Smooth muscle cell (in vitro differentiated cells): ENCODE results near the gene MACF1. TPM values are rescaled to one million over a fixed set of nuclear protein-coding genes. Genes with fewer than 3 reads are reported as not detected.
A peak's percentile ranks its signal among the peaks of the same experiment; 100 is the strongest.

ENCODE experiments used
- DNase-seq: peaks from one replicate; lab custom pipeline; 2025; ENCODE audit not compliant: unreplicated experiment; lab: John Stamatoyannopoulos, UW
- H2AFZ ChIP-seq: fragments of 200-600 bp; sonication (generic); 2 replicates; pipeline ENCODE4 v1.6.0; 2016; ENCODE audit warnings: antibody characterized with exemption, low read depth, mild to moderate bottlenecking
- H3F3A ChIP-seq: fragments of 200-600 bp; sonication (generic); 2 replicates; pipeline ENCODE4 v1.6.0; 2017; ENCODE audit warnings: antibody characterized with exemption, low read depth
- H3K27ac ChIP-seq: fragments of 200-600 bp; sonication (generic); 2 replicates; pipeline ENCODE4 v1.5.1; 2016; ENCODE audit warnings: low read depth, mild to moderate bottlenecking
- H3K27me3 ChIP-seq: fragments of 200-600 bp; sonication (generic); 2 replicates; pipeline ENCODE4 v1.6.1; 2016; ENCODE audit warnings: low read depth, mild to moderate bottlenecking
- H3K36me3 ChIP-seq: fragments of 200-600 bp; sonication (generic); 2 replicates; pipeline ENCODE4 v1.5.1; 2016; ENCODE audit warnings: low read depth
- H3K4me1 ChIP-seq: fragments of 200-600 bp; sonication (generic); 2 replicates; pipeline ENCODE4 v1.5.1; 2016; ENCODE audit warnings: low read depth
- H3K4me2 ChIP-seq: fragments of 200-600 bp; sonication (generic); 2 replicates; pipeline ENCODE4 v1.6.0; 2016; ENCODE audit warnings: mild to moderate bottlenecking
- H3K4me3 ChIP-seq: fragments of 200-600 bp; sonication (generic); 2 replicates; pipeline ENCODE4 v1.5.1; 2016; ENCODE audit warnings: mild to moderate bottlenecking
- H3K79me2 ChIP-seq: fragments of 200-600 bp; sonication (generic); 2 replicates; pipeline ENCODE4 v1.6.0; 2016; ENCODE audit warnings: low read depth, mild to moderate bottlenecking
- H3K9ac ChIP-seq: fragments of 200-600 bp; sonication (generic); 2 replicates; pipeline ENCODE4 v1.6.0; 2016; ENCODE audit warnings: low read depth
- H3K9me3 ChIP-seq: fragments of 200-600 bp; sonication (generic); replicated peaks from 2 replicates; pipeline ENCODE4 v1.5.1; 2016; ENCODE audit warnings: low read depth
- H4K20me1 ChIP-seq: fragments of 200-600 bp; sonication (generic); 2 replicates; pipeline ENCODE4 v1.6.0; 2016; ENCODE audit warnings: low read depth
- WGBS: methylation state at CpG from one replicate; pipeline ENCODE4 v1.1.7; 2016; ENCODE audit warnings: low lambda C conversion rate; 5-methylcytosine and 5-hydroxymethylcytosine counted together
- polyA plus RNA-seq: library from polyadenylated mRNA; unstranded; fragments of >200 nt; fragmentation: Nextera tagmentation; extraction: Ambion mirVana; gene quantifications from 2 replicates; pipeline ENCODE4 v1.2.1, GENCODE V29; 2016
- total RNA-seq: library from RNA; depleted of rRNA; stranded (reverse); fragments of >200 nt; gene quantifications from 2 replicates; pipeline ENCODE4 v1.2.3, GENCODE V29; 2014
- TF ChIP-seq, protein P1 (sequence below): fragments of 200-600 bp; sonication (generic); IDR thresholded peaks from 2 replicates; pipeline ENCODE4 v1.5.1; 2017; ENCODE audit warnings: borderline replicate concordance, mild to moderate bottlenecking, antibody characterized with exemption; ENCODE audit not compliant: insufficient read depth, poor library complexity, severe bottlenecking

Gene MACF1
- total and polyA plus RNA-seq, 2 experiments from 2014 or later = 36.9 to 195 TPM

DNA sequence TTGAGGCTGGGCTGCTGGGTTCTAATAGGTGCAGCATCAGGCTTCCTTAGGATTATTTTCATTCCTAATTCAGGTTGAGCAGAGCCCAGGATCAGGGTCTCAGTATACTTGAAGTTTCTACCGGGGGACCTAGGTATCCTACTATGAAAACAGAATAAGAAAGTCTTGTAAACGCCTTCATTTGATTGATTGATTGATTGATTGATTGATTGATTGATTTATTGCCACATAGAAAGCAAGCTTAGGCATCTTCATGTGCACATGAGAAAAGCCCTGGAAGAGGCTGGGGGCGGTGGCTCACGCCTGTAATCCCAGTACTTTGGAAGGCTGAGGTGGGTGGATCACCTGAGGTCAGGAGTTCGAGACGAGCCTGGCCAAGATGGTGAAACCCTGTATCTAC, 189.6 kb downstream of the MACF1 start:
- Histone ChIP-seq H3K9ac (no peak overlapping the region), H3K27ac (no peak overlapping the region), H3K36me3 (no peaks in the 10 kb centered on the region), H3F3A (peaks cover 58% of the 10 kb centered on the region), H3K27me3 (no peaks in the 10 kb centered on the region), H3K4me1 (peaks cover 46% of the 10 kb centered on the region), H3K79me2 (peaks cover 67% of the 10 kb centered on the region), H3K4me2 (no peak overlapping the region), H2AFZ (no peak overlapping the region), H3K9me3 (no peaks in the 10 kb centered on the region), H4K20me1 (peaks cover 49% of the 10 kb centered on the region), H3K4me3 (no peak overlapping the region)
- WGBS = 93% methylated on average over 6 of the region's 6 CpGs
- no peak for DNase-seq
- TF ChIP-seq, protein P1, sequence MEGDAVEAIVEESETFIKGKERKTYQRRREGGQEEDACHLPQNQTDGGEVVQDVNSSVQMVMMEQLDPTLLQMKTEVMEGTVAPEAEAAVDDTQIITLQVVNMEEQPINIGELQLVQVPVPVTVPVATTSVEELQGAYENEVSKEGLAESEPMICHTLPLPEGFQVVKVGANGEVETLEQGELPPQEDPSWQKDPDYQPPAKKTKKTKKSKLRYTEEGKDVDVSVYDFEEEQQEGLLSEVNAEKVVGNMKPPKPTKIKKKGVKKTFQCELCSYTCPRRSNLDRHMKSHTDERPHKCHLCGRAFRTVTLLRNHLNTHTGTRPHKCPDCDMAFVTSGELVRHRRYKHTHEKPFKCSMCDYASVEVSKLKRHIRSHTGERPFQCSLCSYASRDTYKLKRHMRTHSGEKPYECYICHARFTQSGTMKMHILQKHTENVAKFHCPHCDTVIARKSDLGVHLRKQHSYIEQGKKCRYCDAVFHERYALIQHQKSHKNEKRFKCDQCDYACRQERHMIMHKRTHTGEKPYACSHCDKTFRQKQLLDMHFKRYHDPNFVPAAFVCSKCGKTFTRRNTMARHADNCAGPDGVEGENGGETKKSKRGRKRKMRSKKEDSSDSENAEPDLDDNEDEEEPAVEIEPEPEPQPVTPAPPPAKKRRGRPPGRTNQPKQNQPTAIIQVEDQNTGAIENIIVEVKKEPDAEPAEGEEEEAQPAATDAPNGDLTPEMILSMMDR = no peak

DNA sequence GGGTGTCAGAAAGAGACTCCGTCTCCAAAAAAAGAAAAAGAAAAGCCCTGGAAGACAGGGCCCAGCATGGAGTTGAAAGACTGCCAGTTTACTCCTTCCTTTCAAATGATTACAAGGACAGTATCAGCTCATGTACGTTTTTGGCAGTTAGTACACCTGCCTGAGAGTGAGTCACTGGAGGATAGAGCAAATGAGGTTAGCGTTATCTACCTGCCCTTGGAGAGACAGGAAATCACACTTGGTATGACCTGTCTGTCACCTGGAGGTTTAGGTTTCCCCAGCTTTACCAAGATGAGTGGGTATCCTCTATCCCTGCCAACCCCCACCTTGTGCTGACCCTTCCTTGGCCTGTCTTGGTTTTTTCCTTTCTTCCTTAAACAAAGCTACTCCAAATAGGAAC, 190.1 kb downstream of the MACF1 start:
- H3K4me1 ChIP-seq = peaks cover 49% of the 10 kb centered on the region
- H3K4me2 ChIP-seq = no peak overlapping the region

DNA sequence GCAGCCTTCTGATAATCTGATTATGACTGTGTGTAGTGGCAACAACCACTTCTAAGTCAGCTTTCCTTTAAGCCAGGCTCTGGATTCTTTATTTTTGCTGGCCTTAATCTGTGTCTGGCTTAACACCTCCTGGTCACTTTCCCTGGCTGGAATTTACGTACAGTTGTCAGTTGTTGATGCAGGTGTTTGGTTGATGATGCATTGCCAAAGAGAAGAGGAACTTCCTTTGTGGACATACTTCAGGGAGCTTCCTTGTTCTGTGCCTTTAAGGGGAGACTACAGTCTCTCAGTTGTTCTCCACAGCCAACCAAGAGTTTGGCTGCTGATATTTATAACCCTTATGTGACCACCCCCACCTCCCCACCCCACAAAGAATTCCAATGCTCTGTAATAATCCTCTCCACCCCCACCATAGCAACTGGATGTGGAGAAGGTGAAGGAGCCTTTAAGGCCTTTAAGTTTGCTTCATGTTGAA, 190.9 kb downstream of the MACF1 start:
- Histone ChIP-seq H3K9ac (peak overlapping the region; percentile 15), H3K4me1 (peaks cover 49% of the 10 kb centered on the region), H3K4me3 (no peak overlapping the region), H2AFZ (no peak overlapping the region), H3F3A (peaks cover 51% of the 10 kb centered on the region), H3K4me2 (peak overlapping the region; percentile 20), H4K20me1 (peaks cover 43% of the 10 kb centered on the region), H3K79me2 (peaks cover 64% of the 10 kb centered on the region), H3K9me3 (no peaks in the 10 kb centered on the region), H3K27me3 (no peaks in the 10 kb centered on the region), H3K27ac (peak overlapping the region; percentile 95), H3K36me3 (no peaks in the 10 kb centered on the region)
- no peak for DNase-seq
- TF ChIP-seq, protein P1 = no peak
- WGBS = 9% methylated on average over 1 of the region's 1 CpG

More for the DNA sequence above, 190.1 kb downstream of the MACF1 start:
- Histone ChIP-seq H3F3A (peaks cover 59% of the 10 kb centered on the region), H3K27ac (peak overlapping the region; percentile 95), H3K9ac (no peak overlapping the region), H2AFZ (no peak overlapping the region), H3K27me3 (no peaks in the 10 kb centered on the region), H3K9me3 (no peaks in the 10 kb centered on the region), H3K4me3 (no peak overlapping the region), H3K36me3 (no peaks in the 10 kb centered on the region), H3K79me2 (peaks cover 64% of the 10 kb centered on the region), H4K20me1 (peaks cover 49% of the 10 kb centered on the region)
- 54% methylated on average over 3 of the region's 3 CpGs for WGBS
- TF ChIP-seq, protein P1 = no peak
- DNase-seq = no peak

DNA sequence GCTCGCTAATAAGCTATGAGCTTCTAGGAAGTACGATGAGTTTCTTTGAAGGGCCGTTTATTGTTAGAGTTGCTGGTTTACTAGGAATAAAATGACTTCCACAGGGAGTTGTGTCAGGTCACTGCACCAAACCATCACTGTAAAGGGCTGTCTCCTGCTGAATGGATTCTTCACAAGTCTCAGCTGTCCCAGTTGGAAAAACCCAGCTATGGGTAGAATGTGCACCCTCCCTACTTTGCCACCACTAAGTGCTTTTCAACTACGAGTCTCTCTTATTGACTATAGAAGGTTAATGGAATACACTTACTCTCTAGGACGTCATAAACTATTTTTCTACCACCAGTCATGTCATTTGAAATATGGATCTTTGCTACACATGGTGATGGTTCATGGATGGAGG, 192.2 kb downstream of the MACF1 start:
- no peaks in the 10 kb centered on the region for H3K27me3 ChIP-seq
- H2AFZ ChIP-seq = no peak overlapping the region
- H3K36me3 ChIP-seq = no peaks in the 10 kb centered on the region
- 88% methylated on average over 5 of the region's 5 CpGs for WGBS
- no peaks in the 10 kb centered on the region for H3K9me3 ChIP-seq
- H3K9ac ChIP-seq = no peak overlapping the region
- H3K4me3 ChIP-seq = no peak overlapping the region
- H3K4me1 ChIP-seq = peaks cover 45% of the 10 kb centered on the region
- H3K4me2 ChIP-seq = no peak overlapping the region
- H4K20me1 ChIP-seq = peaks cover 32% of the 10 kb centered on the region
- H3F3A ChIP-seq = peaks cover 41% of the 10 kb centered on the region
- no peak for DNase-seq
- H3K79me2 ChIP-seq = peaks cover 73% of the 10 kb centered on the region
- TF ChIP-seq, protein P1 = no peak
- peak overlapping the region; percentile 95 for H3K27ac ChIP-seq
